Measurements from ENCODE around the gene TMEM175.

TMEM175 gene

DNA sequence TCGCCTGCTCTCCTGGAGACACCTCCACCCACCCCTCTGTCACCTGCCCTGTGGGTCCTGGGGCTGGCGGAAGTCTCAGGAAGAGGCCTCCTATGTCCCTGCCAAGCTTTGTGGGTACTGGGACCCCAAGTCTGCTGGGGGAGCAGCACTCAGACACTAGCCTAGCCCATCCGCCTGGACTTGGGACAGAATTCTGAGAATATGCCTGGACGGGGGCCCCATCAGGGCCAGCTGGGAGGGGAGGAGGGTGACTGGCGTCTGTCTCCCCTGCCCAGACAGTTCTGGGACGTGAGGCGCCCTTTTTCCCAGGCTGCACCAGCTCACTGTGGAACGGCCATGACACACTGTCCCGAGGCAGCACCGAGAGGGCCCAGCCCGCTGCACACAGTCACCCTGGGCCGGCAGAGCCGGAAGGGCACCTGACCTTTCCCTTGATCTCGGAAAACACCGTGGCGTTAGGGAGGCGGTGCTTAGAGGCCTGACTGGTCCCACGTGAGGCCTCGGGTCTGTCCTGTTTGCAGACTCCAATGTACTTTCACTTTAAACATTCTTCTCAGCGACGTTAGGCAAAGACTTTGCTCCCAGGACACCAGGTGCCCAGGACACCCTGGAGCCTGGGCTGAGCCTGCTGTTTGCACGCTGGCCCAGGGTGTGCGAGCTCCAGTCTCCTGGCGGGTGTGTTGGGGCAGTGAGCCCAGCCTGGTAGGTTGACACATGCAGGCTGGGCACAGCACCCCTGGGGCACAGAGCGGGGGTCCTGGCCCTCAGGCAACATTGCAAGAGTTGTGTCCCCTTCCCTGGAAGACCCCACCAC lies 60.2 kb downstream of the TMEM175 start:
- DNase-seq: peak; percentile 98

GRCh38 chr4:993111-994029 lies 61.1 kb downstream of the TMEM175 start, which contains the start of gene SLC26A1:
TSS of gene SLC26A1 (minus strand) at chr4:993404. CDS start at chr4:991703, 1,701 bp downstream.
- peak; percentile 94 for DNase-seq

DNA sequence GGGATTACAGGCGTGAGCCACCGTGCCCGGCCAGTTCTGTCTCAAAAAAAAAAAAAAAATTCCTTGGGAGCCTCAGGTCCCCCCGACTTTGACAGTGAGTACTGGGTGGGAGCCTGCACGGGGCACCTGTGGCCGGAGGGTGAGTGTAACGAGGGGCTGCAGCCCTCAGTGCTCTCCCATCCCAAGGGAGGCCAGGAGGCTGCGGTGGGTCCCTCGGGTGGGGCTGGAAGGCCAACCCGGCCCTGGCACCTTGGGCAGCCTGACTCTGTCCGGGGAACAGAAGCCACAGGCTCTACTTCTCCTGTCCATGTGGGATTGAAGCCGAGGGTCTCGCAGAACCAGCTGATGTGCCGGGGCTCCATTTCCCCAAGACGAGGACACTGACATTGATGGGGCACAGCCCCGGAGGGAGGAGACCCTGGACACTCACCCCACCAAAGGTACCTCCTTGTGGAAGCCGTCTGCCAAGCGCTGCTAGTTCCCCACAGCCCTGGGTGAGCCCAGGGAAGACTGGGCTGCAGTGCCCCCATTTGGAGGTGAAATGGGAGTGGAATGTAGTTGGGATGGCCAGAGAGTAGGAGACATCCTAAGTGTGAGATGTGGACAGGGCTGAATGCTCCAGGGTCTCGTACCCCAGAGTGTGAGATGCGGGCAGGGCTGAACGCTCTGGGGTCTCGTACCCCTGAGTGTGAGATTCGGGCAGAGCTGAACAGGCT lies 63.2 kb downstream of the TMEM175 start:
- no peak for DNase-seq

DNA sequence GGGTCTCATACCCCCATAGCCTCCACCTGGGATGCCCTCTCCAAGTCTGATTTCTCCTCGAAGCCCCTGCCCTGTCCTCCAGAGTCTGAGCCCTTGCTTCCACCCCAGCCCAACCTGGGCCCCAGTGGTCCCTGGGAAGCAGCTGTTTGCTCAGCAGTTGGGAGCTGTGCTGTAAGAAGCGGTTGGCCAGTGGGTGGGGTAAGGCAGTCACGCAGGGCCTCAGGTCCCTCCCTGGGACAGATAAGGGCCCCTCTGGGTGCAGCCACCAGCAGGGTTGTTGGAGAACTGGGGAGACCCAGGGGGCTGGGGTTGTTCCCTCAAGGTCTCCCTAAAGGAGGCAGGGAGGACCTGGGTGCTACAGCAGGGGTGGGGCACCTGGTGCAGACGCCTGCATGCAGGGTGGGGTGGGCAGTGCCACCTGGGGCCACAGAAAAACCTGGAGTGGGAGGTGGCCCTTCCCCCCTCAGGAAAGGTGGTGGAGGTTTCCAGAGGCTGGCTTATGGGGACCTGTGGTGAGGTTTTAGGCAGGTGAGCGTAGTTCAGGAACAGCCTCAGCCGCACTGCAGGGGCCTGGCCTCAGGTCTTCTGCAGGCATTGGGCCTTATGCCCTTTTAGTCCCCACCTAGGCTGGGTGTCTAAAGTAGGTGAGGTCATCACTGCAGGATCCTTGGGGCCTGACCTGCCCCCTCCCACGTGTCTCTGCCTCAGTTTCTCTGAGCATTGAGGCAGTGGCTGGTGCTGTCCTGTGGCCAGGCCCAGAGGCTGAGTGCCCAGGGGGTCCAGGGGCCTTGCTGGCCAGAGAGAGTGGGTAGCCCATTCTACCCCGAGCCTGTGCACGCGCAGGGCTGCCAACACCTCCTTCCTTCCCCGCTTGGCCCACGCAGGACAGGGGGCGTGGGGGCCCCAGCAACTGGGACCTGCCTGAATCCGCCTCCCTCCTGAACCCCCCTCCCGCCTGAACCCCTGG lies 64.1 kb downstream of the TMEM175 start:
- DNase-seq: no peak

- no peak for DNase-seq
These were observed 64.7 kb downstream of the TMEM175 start for GRCh38 chr4:996997-997374.

DNA sequence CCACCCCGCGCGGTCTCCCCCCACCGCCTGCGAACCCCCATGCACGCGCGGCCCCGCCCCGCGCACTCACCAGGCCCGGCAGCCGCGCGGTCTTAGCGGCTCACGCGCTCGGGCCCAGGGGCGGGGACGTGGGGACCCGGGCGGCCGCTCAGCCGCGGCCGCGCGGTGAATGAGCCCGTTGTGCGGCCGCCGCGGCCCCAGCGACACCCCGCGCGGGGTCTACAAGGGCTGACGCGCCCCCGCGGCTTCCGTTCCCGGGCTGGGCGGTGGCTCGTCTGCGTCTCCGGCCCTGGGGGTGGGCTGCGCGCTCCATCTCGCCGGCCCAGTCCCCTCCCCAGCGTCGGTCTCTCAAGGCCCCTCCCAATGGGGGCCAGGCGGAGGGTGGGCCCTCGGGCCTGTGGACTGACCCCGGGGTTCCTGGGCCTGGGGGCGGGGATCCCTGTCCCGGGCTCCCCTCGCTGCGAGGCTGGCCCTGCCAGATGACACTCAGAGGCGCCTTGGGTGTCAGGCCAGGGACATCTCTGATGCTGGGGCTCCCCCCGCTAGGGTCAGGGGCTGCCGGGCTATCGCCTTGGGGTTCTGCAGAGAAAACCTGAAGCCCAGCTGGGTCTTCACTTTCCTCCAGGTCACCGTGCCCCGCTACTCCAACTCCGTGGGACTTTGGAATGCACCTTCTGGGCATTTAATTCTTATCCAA lies 65.3 kb downstream of the TMEM175 start:
- peak; percentile 76 for DNase-seq

GRCh38 chr4:998096-998691 lies 65.9 kb downstream of the TMEM175 start:
- peak; percentile 59 for DNase-seq

GRCh38 chr4:999240-999863 lies 67.1 kb downstream of the TMEM175 start:
- peak; percentile 76 for DNase-seq

DNA sequence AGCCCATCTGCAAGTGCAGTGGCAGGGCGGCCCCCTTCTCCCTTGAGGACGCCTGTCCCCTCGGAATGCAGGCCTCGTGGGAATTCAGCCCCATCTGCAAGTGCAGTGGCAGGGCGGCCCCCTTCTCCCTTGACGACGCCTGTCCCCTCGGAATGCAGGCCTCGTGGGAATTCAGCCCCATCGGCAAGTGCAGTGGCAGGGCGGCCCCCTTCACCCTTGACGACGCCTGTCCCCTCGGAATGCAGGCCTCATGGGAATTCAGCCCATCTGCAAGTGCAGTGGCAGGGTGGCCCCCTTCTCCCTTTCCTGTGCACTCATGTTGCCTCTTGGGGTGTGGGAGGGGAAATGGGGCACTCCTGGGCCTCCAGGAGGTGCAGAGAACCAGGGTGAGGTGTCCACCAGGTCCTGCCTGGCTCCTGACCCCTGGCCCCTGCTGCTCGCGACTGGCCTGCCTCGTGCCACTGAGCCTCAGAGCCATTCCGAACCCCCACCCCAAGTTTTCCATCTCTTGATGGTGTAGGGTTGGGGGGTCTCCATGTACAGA lies 67.7 kb downstream of the TMEM175 start:
- DNase-seq: no peak

GRCh38 chr4:1000686-1001260 lies 68.5 kb downstream of the TMEM175 start:
- DNase-seq: no peak

- DNase-seq: no peak
These were observed 69.4 kb downstream of the TMEM175 start for GRCh38 chr4:1001561-1002130.

DNA sequence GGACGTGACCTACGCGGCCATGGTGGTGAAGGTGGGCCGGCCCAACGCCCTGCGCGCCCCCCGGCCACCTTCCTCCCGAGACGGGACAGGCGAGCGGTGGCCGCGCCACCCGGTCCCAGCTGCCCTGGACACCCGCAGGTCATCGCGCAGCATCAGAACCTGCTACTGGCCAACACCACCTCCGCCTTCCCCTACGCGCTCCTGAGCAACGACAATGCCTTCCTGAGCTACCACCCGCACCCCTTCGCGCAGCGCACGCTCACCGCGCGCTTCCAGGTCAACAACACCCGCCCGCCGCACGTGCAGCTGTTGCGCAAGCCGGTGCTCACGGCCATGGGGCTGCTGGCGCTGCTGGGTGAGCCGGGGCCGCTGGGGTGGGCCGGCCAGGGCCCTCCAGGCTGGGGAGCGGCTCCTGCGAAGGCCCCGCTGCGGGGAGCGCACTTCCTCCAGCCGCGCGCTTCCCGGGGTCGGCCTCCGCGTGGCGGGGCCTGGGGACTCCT lies 69.9 kb downstream of the TMEM175 start:
- peak; percentile 80 for DNase-seq

DNA sequence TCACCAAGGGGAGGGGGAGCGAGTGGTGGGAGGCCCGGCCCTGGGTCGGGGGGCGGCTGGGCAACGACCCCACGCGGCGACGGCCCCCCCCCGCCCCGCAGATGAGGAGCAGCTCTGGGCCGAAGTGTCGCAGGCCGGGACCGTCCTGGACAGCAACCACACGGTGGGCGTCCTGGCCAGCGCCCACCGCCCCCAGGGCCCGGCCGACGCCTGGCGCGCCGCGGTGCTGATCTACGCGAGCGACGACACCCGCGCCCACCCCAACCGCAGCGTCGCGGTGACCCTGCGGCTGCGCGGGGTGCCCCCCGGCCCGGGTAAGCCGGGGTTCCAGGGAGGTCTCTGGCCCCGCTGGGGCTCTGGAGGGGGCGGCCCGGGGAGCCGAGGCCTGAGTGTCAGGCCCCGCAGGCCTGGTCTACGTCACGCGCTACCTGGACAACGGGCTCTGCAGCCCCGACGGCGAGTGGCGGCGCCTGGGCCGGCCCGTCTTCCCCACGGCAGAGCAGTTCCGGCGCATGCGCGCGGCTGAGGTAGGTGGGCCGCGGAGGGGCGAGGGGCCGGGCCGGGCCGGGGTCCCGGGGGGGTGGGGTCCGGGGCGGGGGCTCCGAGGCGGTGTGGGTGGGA lies 70.5 kb downstream of the TMEM175 start:
- DNase-seq: peak; percentile 45

DNA sequence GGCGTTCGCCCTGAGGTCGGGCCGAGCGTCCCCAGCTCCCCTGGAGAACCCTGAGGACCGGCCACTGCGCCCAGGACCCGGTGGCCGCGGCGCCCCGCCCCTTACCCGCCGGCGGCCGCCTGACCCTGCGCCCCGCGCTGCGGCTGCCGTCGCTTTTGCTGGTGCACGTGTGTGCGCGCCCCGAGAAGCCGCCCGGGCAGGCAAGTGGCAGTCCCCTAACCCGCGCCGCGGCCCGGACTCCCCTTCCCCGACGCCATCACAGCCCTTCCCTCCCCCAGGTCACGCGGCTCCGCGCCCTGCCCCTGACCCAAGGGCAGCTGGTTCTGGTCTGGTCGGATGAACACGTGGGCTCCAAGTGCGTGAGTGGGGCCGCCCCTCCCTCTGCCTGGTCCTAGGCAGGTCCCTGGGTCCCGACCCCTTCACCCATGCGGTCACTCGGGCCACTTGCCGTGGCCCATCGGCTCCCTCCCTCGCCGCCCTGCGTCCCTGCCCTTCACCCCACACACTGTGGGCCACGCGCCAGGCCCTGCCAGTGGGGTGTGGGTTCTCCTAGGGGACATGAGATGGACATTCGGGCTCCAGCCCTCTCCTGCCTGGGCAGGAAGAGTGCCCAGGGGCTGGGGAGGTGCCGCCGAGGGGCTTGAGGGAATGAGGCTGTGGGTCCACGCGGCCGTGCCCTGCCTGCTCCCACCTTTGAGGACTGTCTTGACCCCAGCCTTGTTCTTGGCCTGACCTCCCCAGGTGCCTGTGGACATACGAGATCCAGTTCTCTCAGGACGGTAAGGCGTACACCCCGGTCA lies 71.2 kb downstream of the TMEM175 start:
- no peak for DNase-seq

DNA sequence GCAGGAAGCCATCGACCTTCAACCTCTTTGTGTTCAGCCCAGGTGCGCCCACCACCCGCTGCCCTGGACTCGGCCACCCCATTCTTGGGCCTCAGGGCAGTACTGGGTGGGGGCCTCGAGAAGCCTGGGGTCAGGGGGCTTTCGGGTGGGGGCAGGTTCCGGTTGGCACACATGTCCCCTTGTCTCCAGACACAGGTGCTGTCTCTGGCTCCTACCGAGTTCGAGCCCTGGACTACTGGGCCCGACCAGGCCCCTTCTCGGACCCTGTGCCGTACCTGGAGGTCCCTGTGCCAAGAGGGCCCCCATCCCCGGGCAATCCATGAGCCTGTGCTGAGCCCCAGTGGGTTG lies 71.8 kb downstream of the TMEM175 start:
- DNase-seq: no peak

DNA sequence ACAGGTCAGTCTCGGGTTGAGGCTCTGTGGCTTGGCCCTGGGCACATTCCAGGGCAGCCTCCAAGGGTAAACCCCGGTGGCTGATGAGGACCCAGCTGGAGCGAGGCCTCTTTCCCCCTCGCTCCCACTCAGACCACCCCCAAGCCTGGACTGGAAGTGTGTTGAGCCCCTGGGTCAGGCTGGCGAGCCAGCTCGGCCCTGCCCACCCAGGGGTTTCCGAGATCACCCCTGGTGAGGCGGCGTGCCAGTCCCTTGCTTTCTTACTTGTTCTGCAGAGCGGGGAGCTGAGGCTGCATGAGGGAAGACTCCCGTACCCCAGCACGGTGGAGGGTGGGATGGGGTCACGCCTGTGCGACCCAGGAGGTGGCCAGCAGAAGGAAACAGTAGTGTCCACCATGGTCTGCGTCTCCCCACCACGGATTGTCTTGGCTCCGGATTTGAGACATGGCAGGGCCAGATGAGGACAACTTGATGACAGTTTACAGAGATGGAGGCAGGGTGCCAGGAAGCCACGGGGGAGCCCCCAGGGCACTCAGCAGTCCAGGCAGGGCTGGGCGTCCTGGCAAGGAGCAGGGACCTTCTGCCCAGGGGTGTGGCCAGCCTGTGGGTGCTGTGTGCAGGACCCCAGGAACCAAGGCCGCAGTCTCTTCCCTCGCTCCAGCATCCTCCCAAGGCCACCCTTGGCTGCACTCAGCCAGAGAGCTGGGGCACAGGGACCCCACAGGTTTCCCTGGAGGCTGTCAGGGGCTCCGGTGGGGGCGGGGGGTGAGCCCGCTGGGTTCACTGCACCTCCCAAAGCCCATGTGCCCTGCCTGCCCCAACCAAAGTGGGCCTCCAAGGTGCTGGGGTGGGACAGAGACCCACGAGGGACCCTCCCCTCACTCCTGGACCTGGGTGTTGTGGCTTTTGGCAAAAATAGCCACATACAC lies 72.6 kb downstream of the TMEM175 start:
- DNase-seq: no peak

DNA sequence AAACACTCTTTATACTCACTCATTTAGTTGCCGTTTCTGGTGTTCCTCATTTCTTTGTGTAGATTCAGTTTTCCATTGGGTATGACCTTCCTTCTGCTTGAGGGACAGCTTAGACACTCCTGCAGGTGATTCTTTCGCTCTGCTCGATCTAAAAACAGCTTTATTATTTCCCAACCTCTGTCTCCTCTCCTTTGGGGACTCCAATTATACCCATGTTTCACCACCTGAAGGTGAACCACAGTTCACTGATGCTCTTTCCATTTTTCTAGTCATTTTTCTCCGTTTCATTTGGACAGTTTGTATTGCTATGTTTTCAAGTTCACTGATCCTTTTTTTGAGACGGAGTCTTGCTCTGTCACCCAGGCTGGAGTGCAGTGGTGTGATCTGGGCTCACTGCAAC lies 74.6 kb downstream of the TMEM175 start:
- DNase-seq: no peak

All from DMS53 (cell line).